Activated CD4-positive, alpha-beta memory T cell treated with anti-CD3 and anti-CD28 coated beads, Interleukin-2, amount 10 ng/mL, durations not matched to agents 7 days and 5 days (primary cell): ENCODE results near the gene ZNF414. TPM values are rescaled to one million over a fixed set of nuclear protein-coding genes. Genes with fewer than 3 reads are reported as not detected.

Experiments
- CTCF ChIA-PET: fragments of 350-600 bp; sonication (Branson Sonifier 250); formaldehyde crosslinking; loops from one replicate; lab custom pipeline; 2021; ENCODE audit warnings: antibody characterized with exemption, inconsistent platforms; lab: Charles Lee
- POLR2A ChIA-PET: fragments of 350-600 bp; sonication (Branson Sonifier 250); formaldehyde crosslinking; loops from one replicate; lab custom pipeline; 2021; ENCODE audit warnings: antibody characterized with exemption; lab: Charles Lee
- DNase-seq: peaks from one replicate; pipeline ENCODE4 v3.0.0-alpha.2; 2020
- H3K27ac Mint-ChIP-seq: one replicate; pipeline ENCODE4 v1.8.0; 2021; ENCODE audit warnings: mild to moderate bottlenecking, mixed read lengths
- H3K27me3 Mint-ChIP-seq: one replicate; pipeline ENCODE4 v1.8.0; 2021; ENCODE audit warnings: mixed read lengths
- H3K36me3 Mint-ChIP-seq: one replicate; pipeline ENCODE4 v1.8.0; 2021; ENCODE audit warnings: low read depth, mixed read lengths
- H3K4me1 Mint-ChIP-seq: one replicate; pipeline ENCODE4 v1.8.0; 2021; ENCODE audit warnings: mixed read lengths
- H3K4me3 Mint-ChIP-seq: one replicate; pipeline ENCODE4 v1.8.0; 2021; ENCODE audit warnings: mild to moderate bottlenecking, mixed read lengths
- H3K9me3 Mint-ChIP-seq: one replicate; pipeline ENCODE4 v1.8.0; 2021; ENCODE audit warnings: mixed read lengths
- total RNA-seq, 2 experiments: library from RNA; stranded (reverse); gene quantifications; one replicate each; pipeline ENCODE4 v1.2.3, GENCODE V29; 2021

ZNF414 gene
- total RNA-seq, 2 experiments from 2014 or later, result 29.7 to 33.3 TPM

- H3K4me1 Mint-ChIP-seq, result peaks cover 31% of the 10 kb centered on the region
- no peak overlapping the region for H3K4me3 Mint-ChIP-seq
Observed at GRCh38 chr19:8487137-8487851, 26.7 kb downstream of the ZNF414 start.

GRCh38 chr19:8486661-8487136 lies 27.3 kb downstream of the ZNF414 start:
- H3K27me3 Mint-ChIP-seq, result no peaks in the 10 kb centered on the region
- peak overlapping the region; percentile 86 for H3K27ac Mint-ChIP-seq
- DNase-seq, result no peak
- H3K4me1 Mint-ChIP-seq, result peaks cover 33% of the 10 kb centered on the region
- H3K9me3 Mint-ChIP-seq, result no peaks in the 10 kb centered on the region
- ChIA-PET CTCF (interaction anchor here (0.7 to 3.1 kb wide), 15 partner anchors 8 to 133 kb away, joined by 3 to 31 read pairs (median 5); partner anchors contain the start of gene MARCHF2), POLR2A (interaction anchor here (0.6 to 3.8 kb wide), 13 partner anchors 9 to 73 kb away, joined by 3 to 32 read pairs (median 4); partner anchors contain the start of genes HNRNPM, MARCHF2 and ZNF414)
- peaks cover 74% of the 10 kb centered on the region for H3K36me3 Mint-ChIP-seq
- H3K4me3 Mint-ChIP-seq, result no peak overlapping the region

More at GRCh38 chr19:8487137-8487851, 26.7 kb downstream of the ZNF414 start:
- Mint-ChIP-seq H3K9me3 (no peaks in the 10 kb centered on the region), H3K27me3 (no peaks in the 10 kb centered on the region), H3K36me3 (peaks cover 71% of the 10 kb centered on the region), H3K27ac (peak overlapping the region; percentile 86)
- DNase-seq, result peak; percentile 69
- ChIA-PET CTCF (interaction anchor here (0.6 to 3.1 kb wide), 17 partner anchors 8 to 133 kb away, joined by 3 to 31 read pairs (median 5); partner anchors contain the start of gene MARCHF2), POLR2A (interaction anchor here (0.6 to 3.8 kb wide), 15 partner anchors 9 to 89 kb away, joined by 3 to 32 read pairs (median 4); partner anchors contain the start of genes HNRNPM, MARCHF2 and ZNF414)

GRCh38 chr19:8485561-8486371 lies 28.2 kb downstream of the ZNF414 start:
- H3K4me1 Mint-ChIP-seq, result peaks cover 41% of the 10 kb centered on the region
- ChIA-PET POLR2A (interaction anchor here (1.0 to 3.8 kb wide), 2 partner anchors 28 to 71 kb away, joined by 3 to 32 read pairs; partner anchors contain the start of gene ZNF414), CTCF (interaction anchor here (1.1 to 3.1 kb wide), 5 partner anchors 9 to 109 kb away, joined by 3 to 31 read pairs (median 9); no protein-coding TSS in a partner anchor)
- no peak for DNase-seq
- no peaks in the 10 kb centered on the region for H3K27me3 Mint-ChIP-seq
- peak overlapping the region; percentile 86 for H3K27ac Mint-ChIP-seq
- H3K9me3 Mint-ChIP-seq, result no peaks in the 10 kb centered on the region
- H3K4me3 Mint-ChIP-seq, result no peak overlapping the region
- peaks cover 83% of the 10 kb centered on the region for H3K36me3 Mint-ChIP-seq

- POLR2A ChIA-PET, result interaction anchor here (0.7 to 0.9 kb wide), 2 partner anchors 14 to 29 kb away, joined by 3 to 4 read pairs; partner anchors contain the start of gene ZNF414
- CTCF ChIA-PET, result no interaction called here
- Mint-ChIP-seq H3K27me3 (no peaks in the 10 kb centered on the region), H3K36me3 (peaks cover 80% of the 10 kb centered on the region), H3K9me3 (no peaks in the 10 kb centered on the region), H3K27ac (no peak overlapping the region), H3K4me1 (peaks cover 43% of the 10 kb centered on the region), H3K4me3 (no peak overlapping the region)
- no peak for DNase-seq
Observed at GRCh38 chr19:8484331-8484894, 29.6 kb downstream of the ZNF414 start.

- no peaks in the 10 kb centered on the region for H3K27me3 Mint-ChIP-seq
- no peak overlapping the region for H3K4me3 Mint-ChIP-seq
- CTCF ChIA-PET, result interaction anchor here (1.1 to 1.5 kb wide), 2 partner anchors 35 to 70 kb away, joined by 3 read pairs; partner anchors contain the start of gene MARCHF2
- DNase-seq, result no peak
- POLR2A ChIA-PET, result interaction anchor here (0.7 kb wide), 1 partner anchor 11 kb away, joined by 3 read pairs; no protein-coding TSS in a partner anchor
- peaks cover 80% of the 10 kb centered on the region for H3K36me3 Mint-ChIP-seq
- no peaks in the 10 kb centered on the region for H3K9me3 Mint-ChIP-seq
- no peak overlapping the region for H3K27ac Mint-ChIP-seq
- H3K4me1 Mint-ChIP-seq, result peaks cover 48% of the 10 kb centered on the region
Observed at GRCh38 chr19:8483165-8483564, 30.8 kb downstream of the ZNF414 start.

GRCh38 chr19:8482696-8483095 lies 31.3 kb downstream of the ZNF414 start:
- Mint-ChIP-seq H3K27ac (no peak overlapping the region), H3K36me3 (peaks cover 80% of the 10 kb centered on the region), H3K4me1 (peaks cover 48% of the 10 kb centered on the region), H3K9me3 (no peaks in the 10 kb centered on the region), H3K27me3 (no peaks in the 10 kb centered on the region), H3K4me3 (no peak overlapping the region)
- CTCF ChIA-PET, result interaction anchor here (1.1 to 1.5 kb wide), 2 partner anchors 36 to 69 kb away, joined by 3 read pairs; partner anchors contain the start of gene MARCHF2
- no peak for DNase-seq
- POLR2A ChIA-PET, result interaction anchor here (0.7 to 1.0 kb wide), 2 partner anchors 12 to 38 kb away, joined by 3 to 6 read pairs; partner anchors contain the start of gene HNRNPM

- no peak for DNase-seq
- CTCF ChIA-PET, result interaction anchor here (1.0 to 1.5 kb wide), 3 partner anchors 24 to 99 kb away, joined by 3 to 4 read pairs (median 4); no protein-coding TSS in a partner anchor
- H3K4me3 Mint-ChIP-seq, result no peak overlapping the region
- H3K4me1 Mint-ChIP-seq, result peaks cover 47% of the 10 kb centered on the region
- H3K36me3 Mint-ChIP-seq, result peaks cover 77% of the 10 kb centered on the region
- POLR2A ChIA-PET, result interaction anchor here (0.8 to 2.6 kb wide), 2 partner anchors 11 to 32 kb away, joined by 3 to 8 read pairs; no protein-coding TSS in a partner anchor
- no peaks in the 10 kb centered on the region for H3K27me3 Mint-ChIP-seq
- H3K27ac Mint-ChIP-seq, result peak overlapping the region; percentile 6
- no peaks in the 10 kb centered on the region for H3K9me3 Mint-ChIP-seq
Observed at GRCh38 chr19:8481616-8482015, 32.4 kb downstream of the ZNF414 start.

- H3K4me3 Mint-ChIP-seq, result no peak overlapping the region
- POLR2A ChIA-PET, result interaction anchor here (0.8 to 2.6 kb wide), 2 partner anchors 10 to 32 kb away, joined by 3 to 8 read pairs; no protein-coding TSS in a partner anchor
- H3K4me1 Mint-ChIP-seq, result peaks cover 46% of the 10 kb centered on the region
- no peaks in the 10 kb centered on the region for H3K9me3 Mint-ChIP-seq
- DNase-seq, result no peak
- peaks cover 76% of the 10 kb centered on the region for H3K36me3 Mint-ChIP-seq
- CTCF ChIA-PET, result interaction anchor here (1.0 to 1.3 kb wide), 2 partner anchors 25 to 100 kb away, joined by 4 read pairs; no protein-coding TSS in a partner anchor
- peak overlapping the region; percentile 37 for H3K27ac Mint-ChIP-seq
- no peaks in the 10 kb centered on the region for H3K27me3 Mint-ChIP-seq
Observed at GRCh38 chr19:8481201-8481600, 32.8 kb downstream of the ZNF414 start.

- ChIA-PET POLR2A (interaction anchor here (0.7 to 1.4 kb wide), 2 partner anchors 25 to 34 kb away, joined by 3 read pairs; no protein-coding TSS in a partner anchor), CTCF (interaction anchor here (2.2 kb wide), 1 partner anchor 9 kb away, joined by 5 read pairs; no protein-coding TSS in a partner anchor)
- no peaks in the 10 kb centered on the region for H3K27me3 Mint-ChIP-seq
- peaks cover 50% of the 10 kb centered on the region for H3K4me1 Mint-ChIP-seq
- H3K36me3 Mint-ChIP-seq, result peaks cover 78% of the 10 kb centered on the region
- no peak for DNase-seq
- H3K27ac Mint-ChIP-seq, result peak overlapping the region; percentile 66
- no peak overlapping the region for H3K4me3 Mint-ChIP-seq
- no peaks in the 10 kb centered on the region for H3K9me3 Mint-ChIP-seq
Observed at GRCh38 chr19:8478598-8478997, 35.4 kb downstream of the ZNF414 start.

- Mint-ChIP-seq H3K4me1 (peaks cover 55% of the 10 kb centered on the region), H3K27me3 (no peaks in the 10 kb centered on the region), H3K9me3 (no peaks in the 10 kb centered on the region), H3K4me3 (no peak overlapping the region), H3K36me3 (peaks cover 78% of the 10 kb centered on the region), H3K27ac (peak overlapping the region; percentile 50)
- DNase-seq, result no peak
- ChIA-PET POLR2A (interaction anchor here (0.9 to 1.4 kb wide), 2 partner anchors 9 to 25 kb away, joined by 3 read pairs; no protein-coding TSS in a partner anchor), CTCF (interaction anchor here (2.2 kb wide), 1 partner anchor 9 kb away, joined by 5 read pairs; no protein-coding TSS in a partner anchor)
Observed at GRCh38 chr19:8477889-8478288, 36.1 kb downstream of the ZNF414 start.

- no peaks in the 10 kb centered on the region for H3K27me3 Mint-ChIP-seq
- no peaks in the 10 kb centered on the region for H3K9me3 Mint-ChIP-seq
- H3K27ac Mint-ChIP-seq, result no peak overlapping the region
- H3K36me3 Mint-ChIP-seq, result peaks cover 73% of the 10 kb centered on the region
- H3K4me3 Mint-ChIP-seq, result no peak overlapping the region
- CTCF ChIA-PET, result no interaction called here
- POLR2A ChIA-PET, result no interaction called here
- peaks cover 64% of the 10 kb centered on the region for H3K4me1 Mint-ChIP-seq
- DNase-seq, result no peak
Observed at GRCh38 chr19:8476524-8476923, 37.4 kb downstream of the ZNF414 start.
